NCI-H1417 treated with DMSO at 0.1 percent for 48 hours (cell line): ENCODE data around the gene MEG3.

Experiments
- DNase-seq: peaks from one replicate; lab custom pipeline; 2025; lab: John Stamatoyannopoulos, UW

The MEG3 gene

DNA sequence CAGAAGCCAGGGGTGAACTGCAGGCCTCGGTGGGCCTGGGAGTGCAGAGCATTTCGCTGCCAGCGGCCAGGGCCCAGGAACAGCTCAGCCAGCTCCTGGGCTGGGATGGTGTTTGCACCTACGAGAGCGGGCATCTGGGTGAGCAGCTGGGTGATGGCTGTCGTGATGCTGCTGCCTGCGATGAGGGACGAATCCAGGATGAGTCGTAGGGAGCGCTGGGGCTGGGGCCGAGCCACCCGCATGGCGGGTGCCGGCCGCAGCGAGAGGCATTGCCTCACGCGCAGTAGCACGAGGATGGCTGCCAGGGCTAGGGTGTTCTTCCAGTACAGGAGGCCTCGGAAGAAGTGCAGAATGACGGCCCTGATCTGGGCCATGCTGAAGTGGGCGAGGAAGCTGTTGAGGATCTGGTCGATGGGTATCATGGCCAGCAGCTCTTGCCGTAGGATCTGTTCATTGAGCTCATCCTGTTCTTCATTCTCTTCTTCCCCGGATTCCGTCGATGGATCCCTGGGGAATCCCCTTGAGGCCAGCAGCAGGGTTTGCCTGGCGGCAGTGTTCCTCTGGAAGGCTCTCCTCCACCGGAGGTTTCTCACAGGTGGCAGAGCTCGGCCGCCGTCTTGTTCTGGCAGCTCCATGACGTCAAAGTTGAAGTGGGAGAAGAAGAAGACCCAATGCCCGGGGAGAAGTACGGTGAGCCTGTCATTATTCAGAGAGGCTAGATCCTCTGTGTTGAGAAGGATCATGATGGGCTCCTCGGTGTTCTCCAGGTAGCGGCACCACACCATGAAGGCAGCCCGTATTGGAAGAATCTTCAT, 55.5 kb downstream of the MEG3 start:
- DNase-seq: no peak

DNA sequence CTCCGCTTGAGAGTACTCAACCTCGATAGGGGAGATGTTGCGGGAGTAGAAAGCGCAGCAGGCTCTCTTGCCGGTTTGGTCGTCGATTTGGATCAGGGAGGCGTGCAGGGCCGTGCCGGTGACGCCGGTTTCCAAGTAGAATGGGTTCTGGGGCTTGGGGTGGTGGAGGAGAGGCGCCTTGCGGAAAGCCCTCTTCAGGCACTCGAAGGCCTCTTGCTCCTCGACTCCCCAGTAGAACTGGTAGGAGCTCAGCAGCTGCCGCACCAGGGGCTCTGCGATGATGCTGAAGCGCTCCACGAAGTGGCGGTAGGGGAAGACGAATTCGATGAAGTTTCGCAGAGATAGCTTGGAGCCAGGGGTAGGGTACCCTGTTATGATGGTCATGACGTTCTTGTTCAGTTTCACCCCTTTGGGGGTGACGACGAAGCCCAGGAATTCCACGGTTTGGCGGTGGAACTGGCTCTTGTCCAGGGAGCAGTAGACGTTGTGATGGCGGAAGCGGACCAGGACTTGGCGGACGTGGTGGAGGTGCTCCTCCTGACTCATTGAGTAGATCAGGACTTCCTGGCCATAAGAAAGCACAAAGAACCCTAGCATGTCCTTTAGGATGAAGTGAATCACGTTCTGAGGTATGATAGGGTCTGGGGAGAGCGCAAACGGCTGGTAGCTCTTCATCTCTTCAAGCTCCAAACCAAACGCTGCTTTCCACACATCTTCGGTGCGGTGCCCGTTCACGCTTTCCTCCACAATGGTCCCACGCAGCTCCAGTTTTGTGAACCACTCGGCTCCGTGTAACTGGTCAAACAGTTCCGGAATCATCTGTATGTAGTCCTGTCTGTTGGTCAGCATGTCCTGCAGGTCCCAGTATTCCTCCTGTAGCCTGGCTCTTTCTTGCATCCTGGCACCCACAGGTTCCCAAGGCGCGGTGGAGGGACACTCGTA, 56.4 kb downstream of the MEG3 start:
- no peak for DNase-seq

DNA sequence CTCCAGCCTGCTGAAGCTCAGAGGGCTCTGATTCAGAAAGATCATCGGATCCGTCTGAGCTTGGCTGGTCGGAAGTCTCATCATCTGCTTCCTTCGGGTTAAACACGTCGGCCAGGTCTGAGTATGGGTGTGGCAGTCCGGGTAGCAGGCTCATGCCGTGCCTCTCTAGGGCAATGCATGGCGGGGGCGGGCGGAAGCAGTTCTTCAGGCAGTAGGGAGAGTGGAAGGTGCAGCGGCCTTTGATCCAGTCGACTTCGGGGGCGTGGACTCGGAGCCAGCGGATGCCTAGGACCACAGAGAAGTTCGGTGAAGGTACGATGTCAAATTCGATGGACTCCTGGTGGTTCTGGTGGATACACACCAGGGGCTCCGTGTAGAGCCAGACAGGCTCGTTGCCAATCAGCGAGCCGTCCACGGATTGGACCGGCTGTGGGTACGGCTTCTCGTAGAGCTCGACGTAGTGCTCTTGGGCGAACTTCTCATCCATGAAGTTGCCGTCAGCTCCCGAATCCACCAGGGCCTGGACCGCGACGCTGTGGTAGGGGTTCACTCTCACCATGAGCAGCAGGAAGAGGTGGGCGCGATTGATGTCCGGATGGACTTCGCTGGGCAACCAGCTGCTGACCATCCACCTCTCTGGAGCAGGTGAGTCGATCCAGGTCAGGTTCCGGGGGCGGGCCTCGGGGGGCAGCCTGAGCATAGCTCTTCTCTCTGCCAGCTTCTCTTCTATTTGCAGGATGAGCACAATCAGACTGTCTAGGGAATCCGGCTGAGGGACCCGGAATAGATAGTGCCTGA, 57.3 kb downstream of the MEG3 start:
- no peak for DNase-seq

DNA sequence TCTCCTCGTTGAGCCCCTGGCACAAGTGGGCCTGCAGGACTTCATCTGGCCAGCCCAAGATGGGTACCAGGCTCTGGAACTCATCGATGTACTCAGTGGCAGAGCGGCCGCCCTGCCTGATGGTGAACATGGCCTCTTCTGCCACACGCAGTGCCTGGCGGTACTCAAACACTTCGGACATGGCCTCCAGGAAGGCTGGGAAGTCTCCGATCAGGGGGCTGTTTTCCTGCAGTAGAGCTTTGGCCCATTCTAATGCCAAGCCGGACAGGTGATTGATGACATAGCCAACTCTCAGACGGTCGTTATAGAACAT, 57.8 kb downstream of the MEG3 start:
- no peak for DNase-seq

DNA sequence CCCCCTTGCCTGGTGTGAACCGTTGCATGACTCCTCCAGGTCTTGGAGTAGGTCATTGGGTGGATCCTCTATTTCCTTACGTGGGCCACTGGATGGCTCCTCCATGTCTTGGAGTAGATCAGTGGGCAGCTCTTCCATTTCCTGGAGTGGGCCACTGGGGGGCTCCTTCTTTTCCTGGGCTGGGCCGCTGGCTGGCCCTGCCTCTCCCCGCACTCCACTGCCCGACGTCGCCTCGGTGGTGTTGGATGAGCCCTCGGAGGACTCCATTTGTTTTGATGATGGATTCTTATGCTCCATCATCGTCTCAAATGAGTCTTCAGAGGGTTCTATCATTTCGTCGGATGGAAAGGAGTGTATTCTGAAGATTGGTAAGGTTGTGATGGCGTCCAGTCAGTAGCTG, 58.5 kb downstream of the MEG3 start:
- no peak for DNase-seq

DNA sequence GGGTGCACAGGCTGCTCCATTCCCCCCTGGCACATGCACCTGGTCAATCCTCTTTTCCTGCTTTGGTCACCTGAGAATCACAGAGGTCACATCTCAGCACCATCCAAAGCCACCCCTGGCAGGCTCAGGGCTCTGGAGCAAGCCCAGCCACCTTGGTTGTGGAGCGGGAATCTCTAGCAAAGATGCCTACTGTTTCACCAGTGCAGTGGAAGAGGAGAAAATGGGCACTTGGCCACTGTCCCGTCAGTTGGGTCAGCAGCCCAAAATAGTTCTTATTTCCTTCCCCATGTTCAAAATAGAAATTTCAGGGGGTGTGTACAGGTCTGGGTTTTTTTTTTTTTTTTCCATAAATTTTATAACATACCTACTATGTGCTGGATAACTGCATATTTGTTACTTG, 59.3 kb downstream of the MEG3 start:
- DNase-seq: no peak

DNA sequence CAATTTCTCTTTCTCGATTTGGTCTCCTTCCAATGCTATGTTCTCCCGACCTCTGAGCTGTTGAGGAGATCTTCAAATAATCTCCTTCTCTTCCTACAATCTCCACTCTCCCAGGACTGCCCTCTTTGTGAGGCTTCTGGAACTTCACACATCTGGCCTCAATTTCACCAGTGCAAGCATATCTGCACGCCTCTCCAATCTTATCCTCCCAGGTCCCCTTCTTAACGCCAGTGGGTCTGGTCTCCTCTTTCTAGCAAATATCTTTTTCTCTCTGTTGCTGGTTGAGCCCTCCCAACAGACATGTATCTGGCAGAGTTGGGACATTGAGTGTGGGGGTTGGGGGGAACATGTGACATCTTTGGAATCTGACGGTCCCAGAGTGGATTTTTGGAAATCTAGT, 59.7 kb downstream of the MEG3 start:
- no peak for DNase-seq

DNA sequence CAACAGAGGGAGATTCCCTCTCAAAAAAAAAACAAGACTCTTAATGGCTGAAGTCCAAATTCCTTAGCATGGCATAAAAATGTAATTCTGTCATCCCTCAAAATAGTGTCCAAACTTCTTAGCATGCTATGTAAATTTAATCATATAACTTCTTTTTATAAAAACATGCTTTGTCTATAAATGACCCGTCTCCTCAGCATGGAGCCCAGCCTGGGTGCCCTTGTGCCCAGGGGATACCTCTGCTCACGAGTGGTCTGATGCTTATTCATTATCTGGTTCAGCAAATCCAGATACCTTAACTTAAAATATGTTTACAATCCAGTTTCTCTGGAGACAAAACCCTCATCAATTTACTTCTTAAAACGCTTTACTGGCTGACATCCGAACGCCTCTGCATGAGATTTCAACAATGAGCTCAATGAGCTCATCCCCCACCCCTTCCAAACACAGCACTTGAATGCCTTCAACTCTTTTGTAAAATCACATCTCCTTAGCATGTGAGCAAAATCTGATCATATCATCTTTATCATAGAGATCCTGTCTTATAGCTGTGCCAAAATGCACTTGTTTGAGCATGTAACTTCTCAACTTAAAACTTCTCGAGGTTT, 61.9 kb downstream of the MEG3 start:
- no peak for DNase-seq

DNA sequence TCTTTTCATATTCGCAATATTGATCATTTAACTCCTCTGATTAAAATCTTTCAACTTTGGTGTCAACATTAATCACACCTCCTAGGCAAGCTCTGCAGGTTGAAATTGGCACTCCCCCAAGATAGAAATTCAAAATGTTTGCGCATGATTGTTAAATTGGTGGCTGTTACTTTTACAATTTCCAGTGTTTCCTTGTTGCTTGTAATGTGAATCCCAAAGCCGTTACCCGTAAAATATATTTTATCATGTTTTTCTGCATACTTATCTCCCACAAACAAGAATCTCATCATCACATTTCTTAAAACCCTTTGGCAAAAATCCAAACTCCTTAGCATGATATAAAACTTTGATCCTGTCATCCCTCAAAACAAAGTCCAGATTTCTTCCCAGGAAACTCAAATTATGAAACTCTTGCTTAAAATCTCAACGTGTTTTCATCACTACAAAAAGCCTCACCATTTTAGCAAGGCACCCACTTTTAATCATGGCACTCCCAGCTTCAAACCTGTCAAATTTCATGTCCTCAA, 62.9 kb downstream of the MEG3 start:
- no peak for DNase-seq

DNA sequence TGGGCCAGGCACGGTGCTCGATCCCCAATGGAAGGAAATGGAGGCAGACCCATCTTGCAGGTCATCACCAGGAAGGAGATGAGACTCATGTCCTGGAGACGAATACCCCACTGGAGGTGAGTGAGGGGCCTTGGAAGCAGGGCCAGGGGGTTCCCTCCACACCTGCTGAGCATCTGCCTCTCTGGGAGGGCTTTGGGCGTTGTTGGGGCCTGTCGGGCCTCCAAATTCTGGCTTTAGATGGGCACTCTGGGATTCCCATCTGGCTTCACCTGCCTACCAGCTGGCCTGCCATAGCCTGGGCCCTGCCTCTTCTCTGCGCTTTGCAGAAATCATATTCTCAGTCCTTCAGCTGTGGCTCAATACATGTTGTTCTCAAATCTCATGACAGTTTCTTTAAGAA, 63.7 kb downstream of the MEG3 start:
- no peak for DNase-seq

DNA sequence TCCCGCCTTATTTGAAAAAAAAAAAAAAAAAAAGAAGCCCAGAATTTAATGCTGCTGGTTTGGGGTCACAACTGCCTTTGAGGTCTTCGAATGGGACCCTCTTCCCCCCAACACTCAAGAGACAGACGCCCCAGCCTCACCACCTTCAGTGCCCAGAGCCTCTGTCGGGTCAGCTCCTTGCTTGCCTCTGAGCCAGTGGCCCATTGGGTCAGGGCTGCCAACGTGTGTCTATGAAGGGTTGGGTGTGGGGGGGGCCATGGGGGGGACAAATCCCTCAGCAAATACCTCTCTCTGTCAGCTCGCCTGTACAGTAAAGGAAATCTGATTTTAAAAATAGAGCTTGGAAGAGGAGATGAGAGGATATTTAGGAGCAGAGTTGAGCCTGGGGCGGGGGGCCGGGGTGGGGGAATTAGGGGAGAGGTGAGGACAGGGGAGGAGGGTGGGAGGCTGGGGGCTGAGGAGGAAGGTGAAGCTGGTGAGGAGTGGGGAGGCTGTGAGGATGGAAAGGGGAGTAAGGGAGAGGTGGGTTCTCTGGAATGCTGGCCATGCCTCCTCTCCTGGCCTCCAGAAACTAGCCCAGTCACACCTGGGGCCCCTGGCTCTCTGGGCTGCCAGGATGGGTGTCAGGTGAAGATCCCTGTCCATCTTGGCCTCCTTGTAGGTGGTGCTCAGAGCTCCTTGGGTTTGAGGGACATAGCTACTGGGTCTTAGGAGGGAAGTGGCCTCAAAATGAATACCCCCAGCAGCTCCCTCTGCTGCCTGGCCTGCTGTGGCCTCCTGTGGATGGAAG, 64.3 kb downstream of the MEG3 start:
- no peak for DNase-seq

DNA sequence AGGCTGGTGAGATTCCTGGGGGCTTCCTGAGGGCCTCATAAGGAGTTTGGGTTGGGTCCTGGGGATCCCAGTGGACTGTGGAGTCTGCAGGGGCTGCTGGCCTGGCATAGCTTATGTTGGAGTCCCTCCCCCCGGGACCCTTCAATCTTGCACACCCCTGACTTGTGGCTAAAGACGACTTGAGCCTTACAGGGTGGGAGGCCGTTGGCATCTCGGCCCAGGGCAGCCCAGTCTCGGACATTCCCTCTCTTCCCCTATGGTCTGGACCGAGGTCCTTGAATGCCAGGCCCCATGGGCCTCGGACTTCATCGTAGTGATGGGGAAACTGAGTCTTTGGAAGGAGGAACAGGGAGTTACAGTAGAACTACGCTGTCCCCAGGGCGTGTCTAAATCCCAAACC, 65.1 kb downstream of the MEG3 start:
- DNase-seq: no peak

DNA sequence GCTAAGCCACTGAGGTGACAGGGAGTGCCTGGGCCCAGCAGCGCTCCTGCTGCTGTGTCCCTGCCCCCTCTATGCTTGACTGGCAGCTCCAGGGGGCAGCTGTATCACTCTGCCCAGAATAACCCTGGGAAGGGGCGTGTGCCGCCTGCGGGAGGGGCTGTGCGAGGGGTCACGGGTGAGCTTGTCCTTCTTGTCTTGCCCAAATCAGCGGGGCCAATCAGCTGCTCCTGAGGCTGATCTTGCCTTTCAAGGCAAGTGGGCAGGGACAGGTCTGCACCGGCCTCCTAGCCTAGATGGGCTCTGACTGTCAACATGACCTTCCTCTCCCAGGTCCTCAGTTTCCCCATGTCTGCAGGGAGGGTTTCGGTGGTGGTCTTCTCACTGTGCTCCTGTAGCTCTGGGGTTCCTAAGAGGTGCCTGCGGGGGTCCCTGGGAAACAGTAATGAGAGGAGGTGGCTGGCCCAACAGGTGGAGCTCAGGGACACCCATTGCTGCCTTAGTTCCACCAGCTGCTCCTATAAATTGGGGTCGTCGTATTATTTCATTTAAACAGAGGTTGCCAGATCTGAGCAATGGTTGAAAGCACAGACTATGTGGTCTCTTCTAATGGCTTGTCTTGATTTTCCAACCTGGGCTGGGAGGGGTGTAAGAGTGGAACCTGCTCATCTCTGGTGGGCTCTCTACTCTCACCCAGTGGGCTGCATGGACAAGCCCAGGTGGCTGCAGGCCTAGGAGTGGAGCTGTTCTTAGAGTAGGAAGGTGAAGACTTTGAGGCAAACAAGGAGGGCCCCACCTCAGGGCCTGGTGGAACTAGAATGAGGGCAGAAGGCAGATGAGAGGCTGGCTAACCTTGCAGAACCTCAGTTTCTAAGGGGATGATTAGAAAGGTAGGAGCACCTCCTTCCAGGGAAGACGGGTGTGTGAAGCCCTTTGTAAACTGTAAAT, 65.9 kb downstream of the MEG3 start:
- no peak for DNase-seq

DNA sequence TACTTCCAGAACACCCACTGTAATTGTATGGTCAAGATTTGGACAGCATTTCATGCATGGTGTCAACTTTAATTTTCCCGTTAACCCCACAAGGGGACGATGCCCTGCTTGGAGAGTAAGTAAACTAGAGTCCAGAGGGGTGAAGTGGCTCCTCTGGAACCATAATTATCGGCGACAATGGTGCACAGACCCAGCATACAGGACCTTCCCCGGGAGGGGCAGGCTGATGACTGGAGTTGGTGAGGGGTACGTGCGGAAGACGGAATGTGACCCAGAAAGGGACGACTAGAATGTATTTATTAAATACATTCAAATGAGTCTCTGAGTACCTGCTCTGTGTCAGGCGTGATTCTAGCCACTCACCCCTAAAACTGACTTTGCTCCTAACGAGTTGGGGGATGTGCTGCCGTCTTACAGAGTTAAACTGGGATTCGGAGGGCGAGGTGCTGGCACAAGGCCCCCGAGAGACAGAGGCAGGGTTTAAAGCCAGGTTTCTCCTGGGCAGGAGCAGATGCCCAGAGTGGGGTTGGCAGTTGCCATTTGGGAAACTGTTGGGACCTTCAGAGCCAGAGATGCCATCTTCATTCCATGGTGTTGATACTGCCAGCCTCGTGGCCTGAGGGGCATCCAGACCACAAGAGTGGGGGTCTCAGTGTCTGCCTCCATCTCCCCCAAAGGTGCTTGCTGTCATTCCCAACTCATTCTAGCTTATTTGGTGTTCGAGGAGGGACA, 66.7 kb downstream of the MEG3 start:
- DNase-seq: no peak

DNA sequence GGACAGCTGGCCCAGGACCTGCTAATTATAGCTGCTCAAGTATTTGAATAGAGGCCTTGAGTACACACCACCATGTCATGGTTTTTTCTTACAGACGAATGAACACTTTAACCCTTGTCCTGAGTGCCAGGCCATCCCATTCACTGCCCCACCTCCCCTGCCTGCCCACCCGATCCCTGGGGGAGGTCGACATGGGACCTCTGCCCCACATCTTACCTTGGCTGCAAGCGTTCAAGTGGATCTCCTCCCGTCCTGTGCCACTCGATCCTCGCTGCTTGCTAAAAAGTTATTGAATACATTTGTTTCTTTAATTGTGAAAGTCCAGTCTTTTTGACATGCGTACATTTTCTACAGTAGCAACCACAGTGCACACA, 67.3 kb downstream of the MEG3 start:
- no peak for DNase-seq

DNA sequence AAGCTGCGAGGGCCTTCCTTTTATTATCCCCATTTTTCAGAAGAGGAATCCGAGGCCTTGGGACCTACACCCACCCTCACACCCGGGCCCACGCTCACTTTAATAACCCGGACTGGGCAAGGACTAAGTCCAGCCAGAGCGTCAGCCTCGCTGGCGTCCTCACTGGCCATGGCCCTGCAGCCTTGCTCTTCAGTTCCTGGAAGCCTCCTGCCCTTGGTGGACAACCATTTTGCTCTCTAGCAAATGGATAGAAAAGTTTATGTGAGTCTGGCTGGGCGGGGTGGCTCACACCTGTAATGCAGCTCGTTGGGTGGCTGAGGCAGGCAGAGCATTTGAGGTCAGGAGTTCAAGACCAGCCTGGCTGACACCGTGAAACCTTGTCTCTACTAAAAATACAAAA, 67.8 kb downstream of the MEG3 start:
- DNase-seq: no peak

DNA sequence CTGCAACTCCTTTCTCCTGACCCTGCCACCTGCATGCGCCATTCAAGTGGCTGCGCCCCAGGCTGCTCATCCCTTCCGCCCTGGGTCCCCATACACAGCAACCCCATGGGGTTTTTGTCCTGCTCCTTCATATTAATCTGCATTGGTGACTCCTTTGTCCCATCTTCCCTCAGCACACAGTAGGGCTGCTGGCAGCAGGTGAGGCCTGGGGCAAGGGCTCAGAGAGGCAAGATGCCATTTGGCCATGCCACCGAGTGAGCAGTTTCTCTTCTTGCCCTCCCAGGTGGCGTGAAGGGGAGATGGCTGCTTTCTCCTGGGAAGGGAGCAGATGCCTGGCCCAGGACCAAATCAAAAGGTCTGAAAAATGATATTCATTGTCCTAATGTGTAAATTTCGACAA, 68.5 kb downstream of the MEG3 start:
- DNase-seq: no peak

DNA sequence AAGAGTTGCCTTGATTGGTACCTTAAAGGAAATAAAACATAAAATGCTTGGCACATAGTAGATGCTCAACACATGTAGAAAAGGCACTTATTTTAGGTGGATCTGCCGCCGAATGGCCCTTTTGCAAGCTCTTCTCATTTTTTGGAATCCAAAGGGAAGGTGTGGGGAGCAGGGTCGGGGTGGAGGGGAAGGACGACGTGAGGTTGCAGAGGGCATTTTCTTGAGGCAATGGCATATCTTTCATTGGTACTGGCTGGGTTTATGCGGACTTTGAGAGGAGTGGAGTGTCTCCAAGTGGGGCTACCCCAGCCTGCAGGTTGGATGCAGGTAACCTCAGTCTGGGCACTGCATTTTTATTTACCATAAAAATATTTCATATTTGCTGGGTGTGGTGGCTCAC, 69.5 kb downstream of the MEG3 start:
- DNase-seq: no peak

DNA sequence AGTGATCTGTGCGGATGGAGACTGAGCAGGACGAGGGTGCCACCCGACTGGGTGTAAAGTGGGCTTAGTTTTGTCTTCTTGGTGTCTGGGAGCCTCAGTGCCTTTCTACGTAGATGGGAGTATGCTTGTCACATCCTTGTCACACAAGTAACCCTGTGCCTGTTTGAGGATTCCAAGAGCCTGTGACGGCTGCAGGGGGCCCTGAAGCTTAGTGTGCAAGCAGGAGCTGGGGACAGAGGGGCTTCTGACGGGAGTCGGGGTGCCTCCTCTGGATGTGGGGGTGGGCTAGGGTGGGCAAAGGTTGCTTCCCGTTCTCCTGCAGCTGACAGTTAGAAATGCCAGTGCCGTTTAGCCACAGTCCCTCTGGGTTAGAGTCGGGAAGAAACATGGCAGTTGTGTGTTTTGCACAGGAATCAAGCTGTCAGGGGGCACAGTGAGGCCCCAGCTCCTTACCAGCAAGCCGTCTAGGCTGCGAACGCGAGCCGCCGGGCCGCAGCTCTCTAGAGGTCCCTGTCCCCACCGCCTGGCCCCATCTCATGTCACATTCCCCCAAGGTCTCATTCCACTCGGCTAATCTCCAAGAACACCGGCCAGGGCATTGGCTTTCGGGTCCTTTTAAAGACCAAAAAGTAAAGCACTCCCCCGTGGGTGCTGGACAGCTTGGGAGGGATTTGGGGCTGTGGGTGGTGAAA, 70.6 kb downstream of the MEG3 start:
- DNase-seq: no peak
